Measurements from ENCODE around the gene GLO1.
A peak's percentile ranks its signal among the peaks of the same experiment; 100 is the strongest.

GRCh38 chr6:38702558-38703397, at the start of gene GLO1:
- TF ChIP-seq CTCF (IDR thresholded peaks at IDR 0.05) (peak in 1 of 4 experiments; percentile 10), POLR2A (IDR thresholded peaks at IDR 0.05) (peak; percentile 95 to 96)
